ENCODE measurements around the gene CHRM4. TPM values are rescaled to one million over a fixed set of nuclear protein-coding genes. Genes with fewer than 3 reads are reported as not detected.

Gene CHRM4
- not detected for total RNA-seq
- long read RNA-seq, donor 1 = 0 reads
- long read RNA-seq, donor 2 = 0 reads

GRCh38 chr11:46391578-46392420, at the start of gene CHRM4:
TSS of gene CHRM4 (minus strand) at chr11:46391776. CDS start at chr11:46386557, 5,219 bp downstream.
- DNase-seq (ENCODE audit: low spot score) = no peak
- intact Hi-C loops (cut with DNase I) = loop anchor here (2.0 to 10.0 kb wide), 2 partner anchors 133 to 143 kb away; no protein-coding TSS in a partner anchor

- DNase-seq (ENCODE audit: low spot score) = no peak
- intact Hi-C loops (cut with DNase I) = no loop called here
Measured at GRCh38 chr11:46438211-46438610, 46.6 kb upstream of the CHRM4 start.

- DNase-seq (ENCODE audit: low spot score) = no peak
- intact Hi-C loops (cut with DNase I) = no loop called here
Measured at GRCh38 chr11:46437122-46437689, 45.6 kb upstream of the CHRM4 start.

- no peak for DNase-seq (ENCODE audit: low spot score)
- intact Hi-C loops (cut with DNase I) = no loop called here
Measured at GRCh38 chr11:46436113-46436512, 44.5 kb upstream of the CHRM4 start.

- DNase-seq (ENCODE audit: low spot score) = no peak
- intact Hi-C loops (cut with DNase I) = no loop called here
Measured at GRCh38 chr11:46435679-46436078, 44.1 kb upstream of the CHRM4 start.

GRCh38 chr11:46431211-46431610, 39.6 kb upstream of the CHRM4 start:
- intact Hi-C loops (cut with DNase I) = no loop called here
- no peak for DNase-seq (ENCODE audit: low spot score)

- no peak for DNase-seq (ENCODE audit: low spot score)
- intact Hi-C loops (cut with DNase I) = no loop called here
Measured at GRCh38 chr11:46429717-46430116, 38.1 kb upstream of the CHRM4 start.

- no peak for DNase-seq (ENCODE audit: low spot score)
- intact Hi-C loops (cut with DNase I) = no loop called here
Measured at GRCh38 chr11:46427364-46427763, 35.8 kb upstream of the CHRM4 start.

- intact Hi-C loops (cut with DNase I) = no loop called here
- DNase-seq (ENCODE audit: low spot score) = no peak
Measured at GRCh38 chr11:46426233-46426991, 34.8 kb upstream of the CHRM4 start.

- intact Hi-C loops (cut with DNase I) = no loop called here
- no peak for DNase-seq (ENCODE audit: low spot score)
Measured at GRCh38 chr11:46422588-46422987, 31.0 kb upstream of the CHRM4 start.

GRCh38 chr11:46421257-46421880, 29.8 kb upstream of the CHRM4 start:
- intact Hi-C loops (cut with DNase I) = no loop called here
- no peak for DNase-seq (ENCODE audit: low spot score)

- intact Hi-C loops (cut with DNase I) = no loop called here
- no peak for DNase-seq (ENCODE audit: low spot score)
Measured at GRCh38 chr11:46420513-46420912, 28.9 kb upstream of the CHRM4 start.

GRCh38 chr11:46418751-46419150, 27.2 kb upstream of the CHRM4 start:
- intact Hi-C loops (cut with DNase I) = no loop called here
- DNase-seq (ENCODE audit: low spot score) = no peak

GRCh38 chr11:46417711-46418110, 26.1 kb upstream of the CHRM4 start:
- intact Hi-C loops (cut with DNase I) = no loop called here
- no peak for DNase-seq (ENCODE audit: low spot score)

GRCh38 chr11:46414879-46415278, 23.3 kb upstream of the CHRM4 start:
- no peak for DNase-seq (ENCODE audit: low spot score)
- intact Hi-C loops (cut with DNase I) = no loop called here

GRCh38 chr11:46414466-46414796, 22.9 kb upstream of the CHRM4 start:
- intact Hi-C loops (cut with DNase I) = no loop called here
- DNase-seq (ENCODE audit: low spot score) = no peak

GRCh38 chr11:46413760-46414465, 22.3 kb upstream of the CHRM4 start:
- no peak for DNase-seq (ENCODE audit: low spot score)
- intact Hi-C loops (cut with DNase I) = no loop called here

GRCh38 chr11:46410021-46410420, 18.4 kb upstream of the CHRM4 start:
- intact Hi-C loops (cut with DNase I) = no loop called here

GRCh38 chr11:46408407-46408986, 16.9 kb upstream of the CHRM4 start:
- DNase-seq (ENCODE audit: low spot score) = no peak
- intact Hi-C loops (cut with DNase I) = no loop called here

More at GRCh38 chr11:46410021-46410420, 18.4 kb upstream of the CHRM4 start:
- no peak for DNase-seq (ENCODE audit: low spot score)
